HG03159 (cell line): Measurements from ENCODE around the gene CRISPLD2.

ENCODE experiments used
- ATAC-seq: cut with Tn5 transposase; IDR thresholded peaks from one replicate; pipeline ENCODE4 v1.9.1; 2021; ENCODE audit warnings: mild to moderate bottlenecking, moderate library complexity; ENCODE audit not compliant: unreplicated experiment

CRISPLD2 gene

DNA sequence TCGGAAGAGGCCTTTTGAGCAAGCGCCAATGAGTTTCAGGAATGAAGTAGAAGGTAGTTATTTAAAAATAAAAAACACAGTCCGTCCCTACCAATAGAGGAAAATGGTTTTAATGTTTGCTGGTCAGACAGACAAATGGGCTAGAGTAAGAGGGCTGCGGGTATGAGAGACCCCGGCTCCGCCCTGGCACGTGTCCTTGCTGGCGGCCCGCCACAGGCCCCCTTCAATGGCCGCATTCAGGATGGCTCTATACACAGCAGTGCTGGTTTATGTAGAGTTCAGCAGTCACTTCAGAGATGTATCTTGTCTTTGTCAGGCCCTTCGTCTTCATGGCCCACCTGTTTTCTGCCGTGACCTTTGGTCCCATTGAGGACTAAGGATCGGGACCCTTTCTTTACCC is 87.3 kb downstream of the CRISPLD2 start:
- no peak for ATAC-seq

DNA sequence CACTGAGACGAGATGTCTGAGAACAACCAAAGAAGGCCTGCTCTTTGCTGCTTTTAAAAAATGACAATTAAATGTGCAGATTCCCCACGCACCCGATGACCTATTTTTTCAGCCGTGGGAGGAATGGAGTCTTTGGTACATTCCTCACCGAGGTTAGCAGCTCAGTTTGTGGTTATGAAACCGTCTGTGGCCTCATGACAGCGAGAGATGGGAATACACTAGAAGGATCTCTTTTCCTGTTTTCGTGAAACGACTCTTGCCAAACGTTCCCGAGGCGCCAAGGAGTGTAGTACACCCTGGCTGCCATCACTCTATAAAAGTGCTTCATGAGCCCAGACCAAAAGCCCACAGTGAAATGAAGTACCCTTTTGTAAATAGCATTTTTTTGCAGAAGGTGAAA is 87.8 kb downstream of the CRISPLD2 start:
- no peak for ATAC-seq

DNA sequence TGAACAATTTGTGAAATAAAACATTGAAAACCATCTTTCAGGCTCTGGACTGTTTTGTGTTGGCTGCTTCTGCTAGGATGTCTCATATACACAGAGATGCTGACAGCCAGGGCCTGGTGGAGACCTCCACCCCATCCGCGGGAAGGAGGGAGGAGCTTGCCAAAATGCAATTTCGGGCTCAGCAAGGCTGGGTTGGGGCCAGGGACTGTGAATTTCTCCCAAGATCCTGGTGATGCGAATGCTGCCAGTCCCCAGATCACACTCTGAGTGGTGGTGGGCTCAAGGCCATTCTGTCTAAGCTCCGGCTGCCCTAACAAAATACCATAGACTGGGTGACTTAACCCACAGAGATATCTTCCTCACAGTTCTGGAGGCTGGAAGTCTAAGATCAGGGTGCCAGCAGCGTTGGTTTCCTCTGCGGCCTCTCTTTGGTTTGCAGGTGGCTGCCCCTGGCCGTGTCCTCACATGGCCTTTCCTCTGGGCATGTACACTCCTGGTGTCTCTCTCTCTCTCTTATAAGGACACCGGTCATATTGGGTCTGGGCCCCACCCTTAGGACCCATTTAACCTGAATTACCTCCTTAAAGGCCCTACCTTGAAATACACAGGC is 89.8 kb downstream of the CRISPLD2 start:
- ATAC-seq = no peak

DNA sequence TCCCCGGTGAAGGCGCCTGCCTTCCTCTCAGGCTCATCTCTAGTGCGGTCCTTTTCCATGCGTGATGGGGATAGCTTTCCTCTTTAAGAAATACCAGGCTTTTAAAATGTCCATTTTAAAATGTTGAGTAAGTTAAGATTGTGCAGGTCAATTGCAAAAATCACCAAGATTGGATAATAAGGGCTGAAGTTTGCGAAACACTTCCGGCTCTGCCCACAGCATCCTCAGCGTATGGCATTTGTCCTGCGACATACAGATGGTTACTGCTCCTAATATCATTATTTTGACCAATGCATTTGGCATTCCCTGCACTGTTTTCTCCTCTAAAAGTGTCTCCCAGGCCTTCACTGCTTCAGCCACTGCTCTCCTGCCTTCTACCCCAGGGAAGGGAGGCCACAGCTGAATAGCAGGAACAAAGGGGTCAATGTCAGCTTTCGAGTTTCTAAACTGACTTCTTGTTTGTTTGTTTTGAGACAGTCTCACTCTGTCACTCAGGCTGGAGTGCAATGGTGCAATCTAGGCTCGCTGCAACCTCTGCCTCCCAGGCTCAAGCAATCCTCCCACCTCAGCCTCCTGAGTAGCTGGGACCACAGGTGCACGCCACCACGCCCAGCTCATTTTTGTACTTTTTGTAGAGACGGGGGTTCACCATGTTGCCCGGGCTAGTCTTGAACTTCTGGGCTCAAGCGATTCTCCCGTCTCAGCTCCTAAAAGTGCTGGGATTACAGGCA is 91.9 kb downstream of the CRISPLD2 start:
- no peak for ATAC-seq

DNA sequence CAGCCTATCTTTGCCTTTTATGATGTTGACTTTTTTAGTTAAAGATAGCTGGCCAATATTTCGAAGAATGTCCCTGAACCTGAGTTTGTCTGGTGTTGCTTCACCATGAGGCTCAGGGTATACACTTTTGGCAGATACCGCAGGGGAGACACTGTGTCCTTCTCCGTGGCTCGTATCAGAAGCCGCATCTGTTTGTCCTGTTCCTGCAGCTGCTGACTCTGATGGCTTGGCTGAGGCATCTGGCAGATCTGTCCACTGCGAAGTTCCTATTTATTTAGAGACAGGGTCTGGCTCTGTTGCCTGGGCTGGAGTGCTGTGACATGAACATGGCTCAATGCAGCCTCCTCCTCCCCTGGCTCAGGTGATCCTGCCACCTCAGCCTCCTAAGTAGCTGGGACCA is 93.5 kb downstream of the CRISPLD2 start:
- no peak for ATAC-seq

DNA sequence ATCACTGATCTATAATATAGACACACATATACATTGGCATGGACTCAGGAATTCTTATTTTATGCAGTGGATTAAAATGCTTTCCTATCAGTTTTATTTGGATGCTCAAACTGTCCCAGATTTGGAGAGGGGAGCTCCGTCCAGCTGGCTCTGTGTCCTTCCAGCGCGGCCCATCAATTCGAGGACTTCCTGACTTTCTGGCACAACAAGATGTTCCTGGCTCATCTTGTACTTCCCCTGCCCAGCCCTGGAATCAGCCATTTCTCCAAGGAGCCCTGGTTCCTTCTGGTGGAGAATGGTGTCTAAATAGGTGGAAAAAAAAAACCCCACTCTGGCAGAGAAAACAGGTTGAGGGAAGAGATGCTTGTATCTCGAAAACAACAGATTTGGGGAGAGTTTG is 94.5 kb downstream of the CRISPLD2 start:
- ATAC-seq = no peak

DNA sequence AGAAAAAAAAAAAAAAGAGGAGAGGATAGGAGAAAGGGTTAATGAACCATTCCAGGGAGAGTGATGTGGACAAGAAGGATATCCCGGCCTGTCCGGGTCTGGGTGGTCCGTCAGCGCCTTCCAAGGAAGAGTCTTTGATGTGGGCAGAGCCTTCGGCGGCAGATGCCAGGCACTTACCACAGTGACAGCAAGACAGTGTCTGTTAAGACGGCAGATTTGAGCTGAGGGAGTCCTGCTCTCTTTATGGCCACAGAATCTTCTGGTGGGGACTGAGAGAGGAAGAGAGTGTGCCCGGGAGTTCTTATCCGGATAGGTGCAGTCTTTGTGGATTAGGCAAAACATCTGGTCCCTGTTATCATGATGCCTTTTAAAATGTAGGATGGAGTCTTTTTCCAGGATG is 96.4 kb downstream of the CRISPLD2 start:
- no peak for ATAC-seq

DNA sequence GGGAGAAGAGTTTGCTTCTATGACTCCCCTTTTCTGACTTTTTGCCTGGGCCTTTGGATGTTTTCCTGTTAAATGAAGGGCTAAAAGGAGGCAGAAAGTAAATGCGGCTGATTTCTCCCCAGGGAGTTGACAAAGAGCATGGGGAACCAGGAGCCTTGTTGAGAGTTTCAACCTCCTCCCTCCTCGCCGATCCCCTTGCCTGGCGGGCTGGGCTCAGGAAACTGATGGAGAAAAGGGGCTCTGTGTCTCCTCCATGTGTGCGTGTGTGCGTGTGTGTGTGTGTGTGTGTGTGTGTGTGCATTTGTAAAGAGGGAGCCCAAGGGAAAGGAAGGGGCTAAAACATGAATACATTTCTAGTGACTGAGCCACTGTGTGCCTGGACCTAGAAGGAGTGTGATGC is 97.1 kb downstream of the CRISPLD2 start:
- no peak for ATAC-seq

DNA sequence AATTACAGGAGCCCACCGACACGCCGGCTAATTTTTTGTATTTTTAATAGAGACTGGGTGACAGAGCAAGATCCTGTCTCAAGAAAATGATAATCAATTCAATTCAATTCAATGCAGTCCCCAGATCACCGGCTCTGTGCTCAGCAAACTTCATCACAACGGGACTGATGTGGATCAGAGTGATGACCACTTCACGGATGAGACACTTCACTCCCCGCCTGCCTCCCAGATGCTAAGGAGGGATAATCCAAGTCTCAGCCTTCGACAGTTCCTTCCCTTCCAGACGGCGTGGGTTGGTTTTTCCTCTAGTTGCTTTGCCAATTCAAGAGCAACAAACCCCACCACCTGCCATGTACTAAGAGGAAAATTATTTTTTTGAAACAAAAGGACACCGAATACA is 97.7 kb downstream of the CRISPLD2 start:
- no peak for ATAC-seq

DNA sequence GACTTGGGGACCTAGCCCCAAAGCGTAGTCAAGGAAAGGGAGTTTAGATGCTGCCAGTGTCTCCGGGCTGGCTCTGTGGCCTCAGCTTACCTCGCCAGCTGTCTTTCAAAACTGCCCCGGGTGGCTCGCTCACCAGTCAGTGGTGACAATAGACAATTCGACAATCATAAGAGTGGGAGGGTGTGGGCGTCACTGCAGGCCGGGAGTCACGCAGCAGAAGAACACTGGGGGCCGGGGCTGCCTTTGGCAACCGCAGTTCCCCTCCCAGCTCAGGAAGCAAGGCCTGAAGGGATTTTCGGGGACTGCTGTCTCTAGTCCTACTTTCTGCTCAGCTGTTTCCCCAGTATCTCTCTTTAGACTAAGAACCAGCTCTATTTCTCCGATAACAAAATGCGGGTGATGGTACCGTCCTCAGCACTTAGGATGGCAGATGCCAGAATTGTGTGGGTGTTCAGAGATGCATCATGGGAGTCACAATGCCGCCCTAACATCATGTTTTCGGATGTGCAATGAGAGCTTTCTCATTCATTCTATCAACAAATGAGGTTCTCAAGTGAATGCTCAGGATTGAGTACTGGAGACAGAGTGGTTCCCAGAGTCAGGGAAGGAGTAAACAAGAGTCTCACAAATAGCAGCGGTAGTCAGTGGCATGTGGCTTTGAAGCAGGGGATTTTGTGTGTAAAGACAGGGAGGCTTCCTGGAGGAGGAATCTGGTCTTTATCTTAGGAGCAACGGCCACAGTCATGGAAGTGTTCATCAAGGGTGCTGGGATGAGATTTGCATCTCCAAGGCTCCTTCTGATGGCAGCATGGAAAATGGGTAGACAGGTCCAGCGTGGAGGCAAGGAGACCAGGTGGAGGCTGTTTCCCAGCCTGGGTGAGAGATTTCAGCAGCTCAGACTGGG is 98.5 kb downstream of the CRISPLD2 start:
- ATAC-seq = no peak

DNA sequence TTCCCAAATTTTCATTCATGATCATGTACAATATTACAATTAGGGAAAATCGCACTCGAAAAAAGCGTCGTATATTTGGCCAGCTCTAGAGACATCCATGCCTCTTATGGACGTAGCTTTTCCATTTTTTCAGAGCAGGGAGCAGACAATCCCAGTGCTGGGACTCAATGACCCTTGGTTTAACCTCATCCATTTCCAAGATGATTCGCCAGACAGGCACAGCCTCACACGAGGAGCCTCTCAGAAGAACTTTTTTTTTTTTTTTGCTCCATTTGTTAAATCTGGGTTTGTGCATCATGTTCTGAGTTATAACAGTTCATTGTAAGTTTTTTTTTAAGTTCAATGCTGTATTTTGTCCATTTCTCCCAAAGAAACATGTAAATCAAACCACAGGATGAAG is 99.5 kb downstream of the CRISPLD2 start:
- no peak for ATAC-seq

DNA sequence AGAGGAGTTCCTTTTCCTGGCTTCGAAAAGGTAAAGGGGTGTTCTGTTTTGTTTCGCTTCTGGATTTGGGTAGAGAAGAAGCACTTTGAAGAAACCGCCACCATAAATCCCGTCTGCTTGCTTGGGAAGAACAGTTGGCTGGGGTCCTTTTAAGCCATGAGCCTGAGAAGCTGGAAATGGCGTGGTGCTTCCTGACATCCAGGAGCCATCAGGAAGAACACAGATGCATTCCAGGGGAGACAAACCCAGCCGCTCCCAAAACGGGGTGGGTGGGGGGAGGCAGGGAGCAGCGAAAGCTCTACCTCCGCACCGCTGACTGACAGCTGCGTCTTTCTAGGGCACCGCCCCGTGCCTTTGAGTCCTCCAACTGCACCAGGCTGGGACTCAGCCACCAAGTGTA is 99.9 kb downstream of the CRISPLD2 start:
- ATAC-seq = no peak

DNA sequence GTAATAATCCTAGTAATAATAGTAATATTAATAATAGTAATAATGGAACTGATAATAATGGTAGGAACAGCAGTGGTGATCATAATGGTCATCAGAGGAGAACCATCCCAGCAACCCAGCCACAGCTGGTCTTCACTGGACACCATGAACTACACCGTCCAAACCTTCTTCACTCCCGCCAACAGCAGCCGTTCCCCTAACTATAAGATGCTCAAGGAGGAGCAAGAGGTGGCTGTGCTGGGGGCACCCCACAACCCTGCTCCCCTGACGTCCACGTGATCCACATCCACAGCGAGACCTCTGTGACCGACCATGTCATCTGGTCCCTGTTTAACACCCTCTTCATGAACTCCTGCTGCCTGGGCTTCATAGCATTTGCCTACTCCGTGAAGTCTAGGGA is 100.5 kb downstream of the CRISPLD2 start:
- ATAC-seq = no peak

DNA sequence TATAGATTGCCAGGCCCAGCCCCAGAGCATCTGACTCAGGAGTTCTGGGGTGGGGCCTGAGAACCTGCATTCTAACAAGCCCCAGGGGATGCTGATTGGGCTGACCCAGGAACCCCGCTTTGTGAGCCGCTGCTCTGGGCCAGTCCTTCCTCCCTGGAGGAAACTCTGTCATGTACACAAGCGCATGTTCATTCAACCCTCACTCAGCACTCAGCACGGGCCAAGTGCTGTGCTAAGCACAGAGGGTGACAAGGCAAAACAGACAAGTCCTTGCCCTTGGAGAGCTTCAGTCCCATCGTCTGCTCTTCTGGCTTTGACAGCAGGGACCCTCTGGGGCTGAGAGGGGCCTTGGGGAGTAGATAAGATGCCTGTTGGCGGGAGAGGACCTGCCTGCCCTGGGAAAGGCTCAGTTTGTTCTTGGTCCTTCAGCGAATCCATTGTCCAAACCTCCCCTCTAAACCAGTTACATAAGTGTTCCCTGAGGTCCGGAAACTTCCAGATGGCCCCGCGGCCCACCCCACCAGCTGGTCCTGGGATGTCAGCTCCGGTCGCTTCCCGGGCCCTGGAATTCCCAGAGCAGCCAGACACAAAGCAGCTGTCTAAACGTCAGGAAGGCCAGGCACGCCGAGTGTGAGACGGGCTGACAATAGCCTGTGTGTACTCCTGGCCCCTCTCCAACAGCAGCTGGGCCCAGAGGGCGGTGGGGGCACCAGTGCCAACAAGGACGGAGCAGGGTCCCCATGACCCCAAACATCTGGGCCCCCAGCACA is 102.8 kb downstream of the CRISPLD2 start:
- no peak for ATAC-seq

DNA sequence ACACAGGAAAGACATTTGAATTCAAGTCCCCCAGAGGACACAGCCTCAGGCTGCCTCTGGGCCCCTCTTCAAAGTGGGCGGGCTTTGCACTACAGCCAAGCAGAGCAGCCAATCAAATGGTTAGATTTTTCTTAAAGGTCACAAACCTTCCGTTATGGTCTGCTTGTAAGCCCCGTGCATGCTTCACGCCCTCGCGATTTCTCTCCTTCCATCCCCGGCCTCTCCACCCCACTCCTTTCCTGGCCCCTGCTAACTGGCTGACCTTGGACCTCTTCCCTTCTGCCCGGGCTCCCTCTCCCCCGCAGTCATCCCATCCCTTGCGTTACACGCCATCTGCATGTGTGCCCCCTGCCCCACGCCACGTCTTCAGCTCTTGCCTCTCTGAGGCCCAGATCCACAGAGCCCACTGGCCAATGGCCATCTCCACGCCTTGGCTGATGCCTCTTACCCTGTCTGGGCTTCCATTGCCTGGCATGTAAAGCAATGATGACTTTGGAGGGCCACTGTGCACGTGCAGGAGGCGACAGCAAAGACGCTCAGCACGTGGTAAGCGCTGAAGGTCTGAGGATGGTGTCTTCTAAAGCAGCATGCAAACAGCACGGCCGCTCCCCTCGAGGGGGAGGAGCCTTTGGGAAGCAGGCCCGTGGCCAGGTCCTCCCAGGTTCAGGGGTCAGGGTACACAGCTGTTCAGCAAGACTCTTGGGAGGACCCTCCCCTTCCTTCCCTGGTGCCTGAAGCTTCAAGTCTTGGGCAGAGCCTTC is 104.7 kb downstream of the CRISPLD2 start:
- ATAC-seq = no peak

DNA sequence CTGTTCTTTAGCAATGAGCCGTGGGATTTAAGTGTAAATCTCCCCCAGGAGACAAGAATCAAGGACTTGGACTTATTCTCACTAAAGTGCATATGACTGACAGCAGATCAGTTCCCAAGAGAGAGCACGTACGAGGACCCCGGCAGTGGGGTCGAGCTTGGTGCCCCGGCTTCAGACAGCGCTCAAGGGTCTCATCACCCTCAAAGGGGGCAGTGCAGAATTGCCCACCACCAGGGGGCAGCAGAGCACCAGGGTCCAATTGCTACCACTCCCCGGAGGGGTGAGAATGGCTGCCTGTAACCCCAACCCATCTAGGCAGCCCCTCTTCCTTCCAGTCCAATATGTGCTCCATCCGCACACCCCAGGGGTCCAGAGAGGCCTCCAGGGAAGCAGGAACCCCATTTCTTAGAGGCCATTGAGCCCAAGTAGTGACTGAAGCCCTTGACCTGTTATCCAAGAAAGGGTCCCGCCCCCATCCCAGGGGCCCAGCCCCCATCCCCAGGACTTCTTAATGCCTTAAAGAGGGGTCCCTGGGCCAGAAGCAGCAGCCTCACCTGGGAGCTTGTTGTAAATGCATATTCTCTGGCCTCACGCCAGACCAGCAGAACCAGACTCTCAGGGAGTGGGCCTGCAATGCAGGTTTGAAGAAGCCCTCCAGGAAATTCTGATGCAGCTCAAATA is 105.4 kb downstream of the CRISPLD2 start:
- no peak for ATAC-seq

DNA sequence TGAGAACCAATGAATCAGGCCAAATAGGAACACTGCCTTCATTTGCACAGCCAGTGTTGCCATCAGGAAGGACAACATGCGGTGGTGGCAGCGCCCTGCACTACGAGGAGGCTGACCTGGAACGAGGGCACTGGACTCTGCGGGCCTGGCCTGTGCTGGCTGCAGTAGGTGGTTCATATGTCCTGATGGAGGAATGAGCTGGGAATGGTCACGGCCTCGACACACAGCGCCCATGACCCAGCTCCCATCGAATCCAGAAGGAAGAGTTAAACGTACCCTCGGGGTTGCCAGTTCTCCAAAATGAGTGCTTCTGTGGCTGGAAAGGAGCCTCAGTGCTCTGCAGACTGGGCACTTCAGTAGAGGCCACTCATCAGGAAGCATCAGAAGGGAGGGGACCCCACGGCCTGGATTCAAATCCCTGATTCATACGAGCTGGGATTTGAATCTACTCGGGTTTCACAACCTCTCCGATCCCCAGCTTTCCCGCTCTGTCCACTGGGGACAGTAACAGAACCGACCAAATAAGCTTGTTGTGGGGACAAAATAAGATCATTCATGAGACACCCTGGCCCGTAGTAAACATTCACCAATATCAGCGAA is 106.1 kb downstream of the CRISPLD2 start:
- ATAC-seq = no peak

DNA sequence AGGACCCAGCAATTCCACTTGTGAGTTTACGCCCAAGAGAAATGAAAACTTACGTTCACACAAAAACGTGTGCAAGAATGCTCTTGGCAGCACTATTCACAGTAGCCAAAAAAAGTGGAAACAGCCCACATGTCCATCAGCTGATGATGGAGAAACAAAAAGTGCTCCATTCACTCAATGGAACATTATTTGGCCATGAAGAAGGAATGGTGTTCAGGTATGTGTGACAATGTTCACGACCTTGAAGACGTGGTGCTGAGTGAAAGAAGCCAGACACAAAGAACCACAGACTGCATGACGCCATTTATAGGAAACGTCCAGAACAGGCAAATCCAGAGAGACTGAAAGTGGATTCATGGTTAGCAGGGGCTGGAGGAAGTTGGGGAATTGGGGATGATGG is 106.7 kb downstream of the CRISPLD2 start:
- ATAC-seq = no peak
